Measurements from ENCODE around the gene CACNA2D3. TPM values are rescaled to one million over a fixed set of nuclear protein-coding genes. Genes with fewer than 3 reads are reported as not detected.

Gene CACNA2D3
- total RNA-seq, 1 experiment from 2014 or later, result 7.6 TPM

- peak; percentile 89 for DNase-seq (ENCODE audit: low spot score)
Measured at GRCh38 chr3:54999159-54999558, 876.8 kb downstream of the CACNA2D3 start.

GRCh38 chr3:54999811-55000210, 877.5 kb downstream of the CACNA2D3 start:
- DNase-seq (ENCODE audit: low spot score), result peak; percentile 60

- peak; percentile 87 for DNase-seq (ENCODE audit: low spot score)
Measured at GRCh38 chr3:55000546-55000945, 878.2 kb downstream of the CACNA2D3 start.

- DNase-seq (ENCODE audit: low spot score), result no peak
Measured at GRCh38 chr3:55000953-55001352, 878.6 kb downstream of the CACNA2D3 start.

- DNase-seq (ENCODE audit: low spot score), result no peak
Measured at GRCh38 chr3:55002416-55002930, 880.1 kb downstream of the CACNA2D3 start.

GRCh38 chr3:55006244-55006676, 883.9 kb downstream of the CACNA2D3 start:
- peak; percentile 41 for DNase-seq (ENCODE audit: low spot score)

- DNase-seq (ENCODE audit: low spot score), result no peak
Measured at GRCh38 chr3:55007971-55008370, 885.6 kb downstream of the CACNA2D3 start.

GRCh38 chr3:55009372-55009771, 887.0 kb downstream of the CACNA2D3 start:
- DNase-seq (ENCODE audit: low spot score), result no peak

- no peak for DNase-seq (ENCODE audit: low spot score)
Measured at GRCh38 chr3:55012091-55012490, 889.7 kb downstream of the CACNA2D3 start.

- DNase-seq (ENCODE audit: low spot score), result peak; percentile 3
Measured at GRCh38 chr3:55013145-55013925, 891.0 kb downstream of the CACNA2D3 start.

GRCh38 chr3:55014081-55014480, 891.7 kb downstream of the CACNA2D3 start:
- DNase-seq (ENCODE audit: low spot score), result peak; percentile 59

GRCh38 chr3:55014906-55015305, 892.6 kb downstream of the CACNA2D3 start:
- DNase-seq (ENCODE audit: low spot score), result no peak

GRCh38 chr3:55017876-55018275, 895.5 kb downstream of the CACNA2D3 start:
- DNase-seq (ENCODE audit: low spot score), result no peak

GRCh38 chr3:55030938-55031337, 908.6 kb downstream of the CACNA2D3 start:
- DNase-seq (ENCODE audit: low spot score), result no peak

GRCh38 chr3:55036883-55037577, 914.7 kb downstream of the CACNA2D3 start:
- DNase-seq (ENCODE audit: low spot score), result no peak

GRCh38 chr3:55042591-55042990, 920.2 kb downstream of the CACNA2D3 start:
- no peak for DNase-seq (ENCODE audit: low spot score)

- no peak for DNase-seq (ENCODE audit: low spot score)
Measured at GRCh38 chr3:55044486-55044885, 922.1 kb downstream of the CACNA2D3 start.

- no peak for DNase-seq (ENCODE audit: low spot score)
Measured at GRCh38 chr3:55059027-55059629, 936.8 kb downstream of the CACNA2D3 start.

- DNase-seq (ENCODE audit: low spot score), result no peak
Measured at GRCh38 chr3:55060896-55061719, 938.8 kb downstream of the CACNA2D3 start.

GRCh38 chr3:55061720-55062034, 939.3 kb downstream of the CACNA2D3 start:
- no peak for DNase-seq (ENCODE audit: low spot score)

GRCh38 chr3:55064164-55064563, 941.8 kb downstream of the CACNA2D3 start:
- DNase-seq (ENCODE audit: low spot score), result no peak

- no peak for DNase-seq (ENCODE audit: low spot score)
Measured at GRCh38 chr3:55065331-55065730, 943.0 kb downstream of the CACNA2D3 start.

Data from A172 (cell line).